Transverse colon (tissue), 4 donors: Measurements from ENCODE around the gene MTSS2. TPM values are rescaled to one million over a fixed set of nuclear protein-coding genes. Genes with fewer than 3 reads are reported as not detected.
A peak's percentile ranks its signal among the peaks of the same experiment; 100 is the strongest.

Experiments used
- DNase-seq: peaks from one replicate; pipeline ENCODE4 v3.0.0-alpha.2; 2019
- H3K27ac ChIP-seq, 4 donors: fragments of 200-600 bp; sonication (generic); 2 replicates each; pipeline ENCODE4 v1.5.1; 2016 to 2018; ENCODE audit warnings: inconsistent platforms in 4 of 4
- H3K27me3 ChIP-seq: fragments of 200-600 bp; sonication (generic); 2 replicates; pipeline ENCODE4 v1.5.1; 2017; ENCODE audit warnings: inconsistent platforms
- H3K36me3 ChIP-seq, 4 donors: fragments of 200-600 bp; sonication (generic); 2 replicates each; pipeline ENCODE4 v1.5.1; 2017 to 2019; ENCODE audit warnings: inconsistent platforms in 4 of 4
- H3K4me1 ChIP-seq, 4 donors: fragments of 200-600 bp; sonication (generic); 2 replicates each; pipeline ENCODE4 v1.5.1; 2017 to 2020; ENCODE audit warnings: inconsistent platforms in 4 of 4
- H3K4me3 ChIP-seq, 4 donors: fragments of 200-600 bp; sonication (generic); 1 replicate in 1 of 4; 2 replicates in 3 of 4; pipeline versions ENCODE4 v1.5.1 to v1.6.1; 2017 to 2019; ENCODE audit warnings: inconsistent platforms in 4 of 4
- H3K9me3 ChIP-seq, 2 donors: fragments of 200-600 bp; sonication (generic); 2 replicates each; pipeline ENCODE4 v1.5.1; 2017 to 2019; ENCODE audit warnings: inconsistent platforms in 2 of 2
- CTCF ChIP-seq, 5 experiments: fragments of 200-600 bp in 3 of 5; fragments of 450-650 bp in 2 of 5; sonication (generic) in 3 of 5; IDR thresholded peaks; 1 replicate in 2 of 5; 2 replicates in 3 of 5; pipeline ENCODE4 v1.5.1; 2016 to 2017; ENCODE audit warnings: antibody characterized with exemption in 5 of 5, inconsistent platforms in 3 of 5, mild to moderate bottlenecking in 2 of 5, moderate library complexity in 1 of 5
- EP300 ChIP-seq: sonication (generic); formaldehyde crosslinking; IDR thresholded peaks from one replicate; pipeline ENCODE4 v1.6.1; 2017; ENCODE audit warnings: antibody characterized with exemption, low read depth
- POLR2A ChIP-seq: fragments of 450-650 bp; IDR thresholded peaks from one replicate; pipeline ENCODE4 v1.6.1; 2016; ENCODE audit warnings: antibody characterized with exemption, mild to moderate bottlenecking, moderate library complexity
- POLR2AphosphoS5 ChIP-seq, 3 donors: sonication (generic); formaldehyde crosslinking; IDR thresholded peaks; one replicate each; pipeline ENCODE4 v1.6.1; 2016; ENCODE audit warnings: antibody characterized with exemption in 3 of 3
- WGBS, 2 donors: methylation state at CpG; one replicate each; pipeline ENCODE4 v1.1.5; 2018; ENCODE audit warnings: low coverage in 1 of 2; 5-methylcytosine and 5-hydroxymethylcytosine counted together
- in situ Hi-C, 4 donors: fragments of 200-750 bp; cut with MboI; loops; one replicate each; pipeline versions ENCODE4 v1.15.0 to v1.15.1; 2017; ENCODE audit warnings: low sequenced_read_pairs in 3 of 4, low pct_ligation_motif_present in 1 of 4, low pct_unique_long_range_greater_than_20kb in 1 of 4
- intact Hi-C: fragments of 100-400 bp; cut with DNase I; formaldehyde crosslinking; loops from one replicate; pipeline ENCODE4 v1.15.1; 2023; ENCODE audit warnings: low total_unique reads
- total RNA-seq, 4 donors: library from RNA; depleted of rRNA; stranded (reverse); fragments of >200 nt; gene quantifications; one replicate each; pipeline ENCODE4 v1.1.0, GENCODE V29; 2016

MTSS2 gene
- total RNA-seq, 4 donors from 2014 or later: 13.9 to 149 (median 33.8) TPM

GRCh38 chr16:70706948-70707465 lies 21.2 kb upstream of the MTSS2 start:
- 59 to 60% methylated on average over 1 to 7 of the region's 7 CpGs for WGBS, 2 donors
- Histone ChIP-seq H3K4me3 (no peak overlapping the region), H3K27ac (peak overlapping the region; percentile 79 to 87 (median 86)), H3K9me3 (no peaks in the 10 kb centered on the region), H3K27me3 (no peaks in the 10 kb centered on the region), H3K4me1 (peaks cover 18 to 55% (median 39%) of the 10 kb centered on the region in 4 donors), H3K36me3 (no peaks in the 10 kb centered on the region)
- in situ Hi-C loops (no loop called here), intact Hi-C loops (no loop called here)
- no peak for TF ChIP-seq POLR2A
- TF ChIP-seq EP300: peak; percentile 38
- TF ChIP-seq POLR2AphosphoS5 (IDR thresholded peaks at IDR 0.05): peak; percentile 46 to 63 (median 58)
- no peak for TF ChIP-seq CTCF (IDR thresholded peaks at IDR 0.05)
- no peak for DNase-seq

DNA sequence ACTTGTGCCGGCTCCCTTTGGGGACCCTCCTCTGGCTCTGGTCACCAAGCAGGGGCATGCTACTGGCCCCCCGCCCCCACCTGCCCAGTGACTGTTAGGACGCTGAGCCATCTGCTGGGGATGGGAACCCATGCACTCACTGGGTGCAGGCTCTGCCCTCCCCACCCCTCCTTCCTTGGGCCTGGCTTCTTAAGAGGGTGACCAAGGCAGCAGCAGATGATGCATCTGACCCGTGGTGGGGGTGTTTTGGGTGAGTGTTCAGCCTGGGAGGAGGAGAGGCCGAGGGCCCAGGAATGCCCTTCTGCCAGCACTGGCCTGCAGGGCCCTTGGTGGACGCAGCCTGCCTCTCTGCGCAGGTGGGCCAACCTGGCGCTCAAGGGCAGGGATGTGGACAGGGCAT lies 19.2 kb upstream of the MTSS2 start:
- H3K27ac ChIP-seq: peak overlapping the region; percentile 79 to 87 (median 86)
- H3K27me3 ChIP-seq: no peaks in the 10 kb centered on the region
- H3K4me3 ChIP-seq: no peak overlapping the region
- in situ Hi-C loops: no loop called here
- 93% methylated on average over 7 of the region's 8 CpGs; no CpG with 5 or more reads in 1 of the 2 donors for WGBS, 2 donors
- DNase-seq: no peak
- peaks cover 18 to 73% (median 48%) of the 10 kb centered on the region in 4 donors for H3K4me1 ChIP-seq
- no peaks in the 10 kb centered on the region for H3K36me3 ChIP-seq
- intact Hi-C loops: no loop called here
- no peaks in the 10 kb centered on the region for H3K9me3 ChIP-seq
- TF ChIP-seq CTCF (IDR thresholded peaks at IDR 0.05) (no peak), POLR2AphosphoS5 (IDR thresholded peaks at IDR 0.05) (no peak), EP300 (no peak), POLR2A (no peak)

- Histone ChIP-seq H3K9me3 (no peaks in the 10 kb centered on the region), H3K36me3 (no peaks in the 10 kb centered on the region), H3K4me1 (peaks cover 18 to 76% (median 50%) of the 10 kb centered on the region in 4 donors), H3K27me3 (no peaks in the 10 kb centered on the region), H3K4me3 (no peak overlapping the region), H3K27ac (peak overlapping the region; percentile 79 to 87 (median 86))
- DNase-seq: no peak
- in situ Hi-C loops: no loop called here
- 88% methylated on average over 9 of the region's 11 CpGs; no CpG with 5 or more reads in 1 of the 2 donors for WGBS, 2 donors
- intact Hi-C loops: loop anchor here (5.0 kb wide), 1 partner anchor 33 kb away; no protein-coding TSS in a partner anchor
- TF ChIP-seq POLR2A: no peak
- no peak for TF ChIP-seq EP300
- no peak for TF ChIP-seq POLR2AphosphoS5 (IDR thresholded peaks at IDR 0.05)
Measured at GRCh38 chr16:70704586-70704985, 18.7 kb upstream of the MTSS2 start.

DNA sequence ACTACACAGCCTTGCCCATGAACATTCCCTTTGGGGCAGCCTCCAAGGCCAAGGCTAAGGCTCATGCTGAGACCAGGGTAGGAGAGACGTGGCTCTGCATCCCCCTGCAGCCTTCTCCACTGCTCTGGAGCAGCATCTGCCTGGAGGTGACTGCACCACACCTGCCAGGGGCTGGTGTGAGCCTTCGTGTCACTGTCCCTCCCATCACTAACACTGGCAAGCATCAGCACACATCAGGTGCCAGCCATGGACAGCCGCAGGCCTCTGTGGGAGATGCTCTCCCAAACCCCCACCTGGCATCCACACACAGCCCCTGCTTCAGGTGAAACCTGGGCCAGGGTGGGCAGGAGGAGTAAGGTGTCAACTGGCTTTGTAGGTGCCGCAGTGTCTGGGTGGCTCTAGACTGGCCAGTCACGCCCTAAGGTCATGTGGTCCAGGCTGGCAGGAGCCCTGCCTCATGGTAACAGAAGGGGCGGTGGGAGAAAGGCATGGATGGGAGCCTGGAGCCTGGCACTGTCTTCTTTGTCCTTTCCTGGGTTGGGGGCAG lies 18.1 kb upstream of the MTSS2 start:
- peak overlapping the region; percentile 79 to 87 (median 86) for H3K27ac ChIP-seq
- no peaks in the 10 kb centered on the region for H3K36me3 ChIP-seq
- in situ Hi-C loops (no loop called here), intact Hi-C loops (loop anchor here (5.0 kb wide), 1 partner anchor 33 kb away; no protein-coding TSS in a partner anchor)
- peaks cover 18 to 76% (median 50%) of the 10 kb centered on the region in 4 donors for H3K4me1 ChIP-seq
- H3K9me3 ChIP-seq: no peaks in the 10 kb centered on the region
- 97% methylated on average over 6 of the region's 6 CpGs; no CpG with 5 or more reads in 1 of the 2 donors for WGBS, 2 donors
- no peak for TF ChIP-seq POLR2AphosphoS5 (IDR thresholded peaks at IDR 0.05)
- TF ChIP-seq CTCF (IDR thresholded peaks at IDR 0.05): no peak
- TF ChIP-seq POLR2A: no peak
- TF ChIP-seq EP300: no peak
- no peaks in the 10 kb centered on the region for H3K27me3 ChIP-seq
- no peak overlapping the region for H3K4me3 ChIP-seq
- DNase-seq: no peak
